Measurements from ENCODE around the gene MAP3K3.

Gene MAP3K3

GRCh38 chr17:63685041-63685440 lies 62.8 kb downstream of the MAP3K3 start:
- DNase-seq (ENCODE audit: insufficient read length) (no peak), FAIRE-seq (no peak)
- TF ChIP-seq POLR2AphosphoS5 (IDR thresholded peaks at IDR 0.05; ENCODE audit: low read depth, low read length) (no peak), POLR2A (IDR thresholded peaks at IDR 0.05; ENCODE audit: low read depth, low read length) (no peak), TAF1 (IDR thresholded peaks at IDR 0.05; ENCODE audit: borderline replicate concordance, low read depth, low read length) (no peak)

DNA sequence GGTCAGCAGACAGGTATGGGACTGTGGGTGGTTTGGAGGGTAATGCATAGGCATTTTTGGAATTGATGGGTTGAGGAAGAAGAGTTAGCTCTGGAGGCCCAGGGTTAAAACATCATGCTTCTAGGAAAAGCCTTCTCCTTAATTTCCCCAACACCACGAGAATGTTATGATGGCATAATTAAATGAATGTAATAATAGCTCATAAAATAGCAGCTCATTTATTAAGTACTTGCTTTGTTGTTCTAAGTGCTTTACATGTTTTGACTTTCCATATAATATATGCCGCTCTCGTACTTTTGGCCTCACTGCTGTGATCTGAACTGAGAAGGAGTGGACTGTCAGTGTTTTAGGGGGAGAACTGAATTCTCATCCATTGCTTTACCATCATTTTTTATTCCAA lies 63.4 kb downstream of the MAP3K3 start:
- FAIRE-seq = no peak
- no peak for DNase-seq (ENCODE audit: insufficient read length)
- TF ChIP-seq POLR2A (IDR thresholded peaks at IDR 0.05; ENCODE audit: low read depth, low read length) (no peak), POLR2AphosphoS5 (IDR thresholded peaks at IDR 0.05; ENCODE audit: low read depth, low read length) (no peak), TAF1 (IDR thresholded peaks at IDR 0.05; ENCODE audit: borderline replicate concordance, low read depth, low read length) (no peak)

GRCh38 chr17:63686138-63686685 lies 64.0 kb downstream of the MAP3K3 start:
- no peak for FAIRE-seq
- TF ChIP-seq TAF1 (IDR thresholded peaks at IDR 0.05; ENCODE audit: borderline replicate concordance, low read depth, low read length) (no peak), POLR2A (IDR thresholded peaks at IDR 0.05; ENCODE audit: low read depth, low read length) (no peak), POLR2AphosphoS5 (IDR thresholded peaks at IDR 0.05; ENCODE audit: low read depth, low read length) (no peak)
- DNase-seq (ENCODE audit: insufficient read length) = no peak

- FAIRE-seq (peak; percentile 70), DNase-seq (ENCODE audit: insufficient read length) (no peak)
- TF ChIP-seq TAF1 (IDR thresholded peaks at IDR 0.05; ENCODE audit: borderline replicate concordance, low read depth, low read length) = no peak
- TF ChIP-seq POLR2A (IDR thresholded peaks at IDR 0.05; ENCODE audit: low read depth, low read length) = no peak
- no peak for TF ChIP-seq POLR2AphosphoS5 (IDR thresholded peaks at IDR 0.05; ENCODE audit: low read depth, low read length)
Observed at GRCh38 chr17:63688396-63689020, 66.3 kb downstream of the MAP3K3 start.

GRCh38 chr17:63689479-63689878 lies 67.3 kb downstream of the MAP3K3 start:
- FAIRE-seq (no peak), DNase-seq (ENCODE audit: insufficient read length) (no peak)
- TF ChIP-seq TAF1 (IDR thresholded peaks at IDR 0.05; ENCODE audit: borderline replicate concordance, low read depth, low read length) (no peak), POLR2A (IDR thresholded peaks at IDR 0.05; ENCODE audit: low read depth, low read length) (no peak), POLR2AphosphoS5 (IDR thresholded peaks at IDR 0.05; ENCODE audit: low read depth, low read length) (no peak)

GRCh38 chr17:63692195-63692816 lies 70.1 kb downstream of the MAP3K3 start:
- FAIRE-seq = no peak
- DNase-seq (ENCODE audit: insufficient read length) = no peak
- TF ChIP-seq POLR2AphosphoS5 (IDR thresholded peaks at IDR 0.05; ENCODE audit: low read depth, low read length) = no peak
- no peak for TF ChIP-seq TAF1 (IDR thresholded peaks at IDR 0.05; ENCODE audit: borderline replicate concordance, low read depth, low read length)
- no peak for TF ChIP-seq POLR2A (IDR thresholded peaks at IDR 0.05; ENCODE audit: low read depth, low read length)

GRCh38 chr17:63693411-63694113 lies 71.3 kb downstream of the MAP3K3 start:
- no peak for DNase-seq (ENCODE audit: insufficient read length)
- TF ChIP-seq TAF1 (IDR thresholded peaks at IDR 0.05; ENCODE audit: borderline replicate concordance, low read depth, low read length) = no peak
- no peak; the same call in 1 of the 2 replicates for TF ChIP-seq POLR2A (IDR thresholded peaks at IDR 0.05; ENCODE audit: low read depth, low read length)
- no peak for TF ChIP-seq POLR2AphosphoS5 (IDR thresholded peaks at IDR 0.05; ENCODE audit: low read depth, low read length)
- FAIRE-seq = no peak

- DNase-seq (ENCODE audit: insufficient read length) (no peak), FAIRE-seq (peak; percentile 42)
- TF ChIP-seq POLR2AphosphoS5 (IDR thresholded peaks at IDR 0.05; ENCODE audit: low read depth, low read length) (no peak; the same call in none of the 2 replicates), POLR2A (IDR thresholded peaks at IDR 0.05; ENCODE audit: low read depth, low read length) (peak; percentile 65; the same call in 1 of the 2 replicates), TAF1 (IDR thresholded peaks at IDR 0.05; ENCODE audit: borderline replicate concordance, low read depth, low read length) (no peak)
Observed at GRCh38 chr17:63694229-63694949, 72.2 kb downstream of the MAP3K3 start.

DNA sequence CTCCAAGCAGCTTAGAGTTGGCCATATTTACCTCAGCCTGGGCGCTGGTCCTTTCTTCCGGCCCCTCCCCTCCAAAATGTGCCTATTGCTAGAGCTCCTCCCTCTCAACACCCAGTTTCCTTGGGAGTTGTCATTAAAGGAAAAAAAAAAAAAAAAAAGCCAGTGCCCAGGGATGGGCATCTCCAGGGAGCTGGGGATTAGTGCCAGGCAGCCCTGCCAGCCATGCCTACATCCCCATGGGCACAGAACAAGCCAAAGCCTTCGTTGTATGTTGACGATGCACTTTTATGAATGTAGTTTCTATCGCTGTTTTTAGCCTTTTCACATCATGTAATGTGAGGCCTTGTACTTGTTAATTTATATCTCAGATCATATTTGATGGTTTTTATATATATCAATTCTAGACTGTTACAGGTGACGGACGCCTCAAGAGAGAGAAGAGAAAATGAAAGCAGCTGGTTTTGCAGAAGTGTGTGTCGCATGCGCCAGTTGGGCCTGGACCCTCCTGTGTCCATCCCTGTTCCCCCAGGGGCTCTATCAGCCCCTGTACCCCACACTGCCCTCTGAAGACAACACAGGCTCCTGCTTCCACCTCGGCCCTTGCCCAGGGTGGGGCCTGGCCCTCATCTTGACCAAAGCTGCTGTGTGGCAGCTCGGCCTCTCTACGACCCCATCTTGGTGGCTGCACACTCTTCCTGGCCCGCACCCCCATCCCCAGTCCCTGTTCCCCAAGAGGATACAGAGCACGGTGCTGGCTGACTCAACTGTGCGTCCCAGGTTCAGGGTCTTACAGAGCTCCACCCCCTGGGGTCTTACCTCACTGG lies 72.9 kb downstream of the MAP3K3 start:
- FAIRE-seq (peak; percentile 74), DNase-seq (ENCODE audit: insufficient read length) (no peak)
- TF ChIP-seq TAF1 (IDR thresholded peaks at IDR 0.05; ENCODE audit: borderline replicate concordance, low read depth, low read length) (no peak), POLR2A (IDR thresholded peaks at IDR 0.05; ENCODE audit: low read depth, low read length) (peak; percentile 67), POLR2AphosphoS5 (IDR thresholded peaks at IDR 0.05; ENCODE audit: low read depth, low read length) (peak; percentile 56; the same call in 1 of the 2 replicates)

DNA sequence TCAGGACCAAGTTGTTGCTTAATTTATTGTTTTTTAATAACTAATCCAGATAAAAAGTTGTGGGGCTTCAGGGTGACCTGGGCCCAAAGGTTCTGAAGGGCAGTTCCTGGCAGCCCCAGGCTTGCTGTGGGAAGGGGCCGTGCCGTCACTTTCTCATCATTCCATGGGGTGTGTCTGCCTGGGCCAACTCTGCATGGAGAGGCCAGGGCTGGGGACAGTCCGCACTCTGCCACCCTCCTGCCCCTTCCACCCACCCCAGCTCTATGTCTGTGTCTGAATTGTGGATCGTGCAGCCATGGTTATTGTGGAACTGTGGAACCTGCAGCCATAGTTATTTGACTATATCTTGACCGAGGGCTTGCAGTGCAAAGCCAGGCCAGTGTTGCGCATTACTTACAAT lies 73.7 kb downstream of the MAP3K3 start:
- TF ChIP-seq TAF1 (IDR thresholded peaks at IDR 0.05; ENCODE audit: borderline replicate concordance, low read depth, low read length) = no peak
- no peak; the same call in 1 of the 2 replicates for TF ChIP-seq POLR2AphosphoS5 (IDR thresholded peaks at IDR 0.05; ENCODE audit: low read depth, low read length)
- peak; percentile 26 for TF ChIP-seq POLR2A (IDR thresholded peaks at IDR 0.05; ENCODE audit: low read depth, low read length)
- FAIRE-seq = peak; percentile 21
- DNase-seq (ENCODE audit: insufficient read length) = no peak
